Measurements from ENCODE around the gene SND1. TPM values are rescaled to one million over a fixed set of nuclear protein-coding genes. Genes with fewer than 3 reads are reported as not detected.

Gene SND1
- total and polyA plus RNA-seq, 2 of the 4 experiments (the other 2 are of a cell fraction) = 154 to 294 TPM

GRCh38 chr7:128121711-128122530, 469.9 kb downstream of the SND1 start:
- Histone ChIP-seq H3K79me1 (ENCODE audit: low read depth in 1 of 2, low read length in 2 of 2) (no peaks in the 10 kb centered on the region), H2AK9ac (replicated peaks; ENCODE audit: low read depth, low read length, poor library complexity) (no peak overlapping the region), H4K20me1 (ENCODE audit: insufficient read depth, low read length) (no peaks in the 10 kb centered on the region), H3K9me1 (ENCODE audit: insufficient read depth, low read length) (no peaks in the 10 kb centered on the region), H3K36me3 (ENCODE audit: control insufficient read depth, insufficient read depth, low read length) (no peaks in the 10 kb centered on the region), H3K4me2 (ENCODE audit: low read depth, low read length) (no peak overlapping the region), H3K18ac (ENCODE audit: low read depth, low read length) (no peak overlapping the region), H2AFZ (replicated peaks; ENCODE audit: low read length, poor library complexity) (no peak overlapping the region), H3K9me3 (ENCODE audit: control insufficient read depth, insufficient read depth, low read length) (0 out of 2 replicates have a peak, but pooled peaks cover 2% of the 10 kb centered on the region), H3K9ac (ENCODE audit: low read depth, low read length) (no peak overlapping the region), H4K8ac (ENCODE audit: low read depth in 2 of 2, low read length in 2 of 2) (no peak overlapping the region), H4K91ac (ENCODE audit: insufficient read depth, low read depth, low read length) (no peak overlapping the region), H3K56ac (ENCODE audit: extremely low read depth, insufficient read depth, low read length) (no peak overlapping the region), H2BK5ac (ENCODE audit: low read depth, low read length, poor library complexity, severe bottlenecking) (no peak overlapping the region), H2BK20ac (ENCODE audit: low read depth, low read length) (no peak overlapping the region), H3K4me1 (ENCODE audit: control insufficient read depth, insufficient read depth, low read length) (no peaks in the 10 kb centered on the region), H3K23ac (ENCODE audit: low read depth, low read length) (no peak overlapping the region), H3K4ac (ENCODE audit: low read depth, low read length) (no peak overlapping the region), H4K5ac (ENCODE audit: low read depth, low read length) (no peak overlapping the region), H3K27ac (ENCODE audit: insufficient read depth, low read length) (no peak overlapping the region), H3K27me3 (ENCODE audit: control insufficient read depth, insufficient read depth, low read length) (peaks cover 53% of the 10 kb centered on the region), H2AK5ac (ENCODE audit: low read depth, low read length) (no peak overlapping the region), H2BK120ac (ENCODE audit: low read depth, low read length) (no peak overlapping the region), H2BK15ac (ENCODE audit: low read depth, low read length) (no peak overlapping the region), H3K14ac (replicated peaks; ENCODE audit: low read depth, low read length) (no peak overlapping the region), H3K4me3 (ENCODE audit: insufficient read depth, low read depth, low read length) (no peak overlapping the region)
- ChIA-PET POLR2A (ENCODE audit: unreplicated experiment) (no interaction called here), CTCF (interaction anchor here (1.6 kb wide), 1 partner anchor 14 kb away, joined by 6 read pairs; no protein-coding TSS in a partner anchor)
- BruUV-seq (replicated peaks) = no TSS peak
- intact Hi-C loops (cut with micrococcal nuclease) (no loop called here), dilution Hi-C loops (cut with HindIII; ENCODE audit: low sequenced_read_pairs, unreplicated experiment) (no loop called here), in situ Hi-C loops (cut with MboI; ENCODE audit: low sequenced_read_pairs) (no loop called here)
- 84% methylated on average over 6 of the region's 21 CpGs; no CpG with 5 or more reads in 1 of the 2 experiments for WGBS, 2 experiments (ENCODE audit: extremely low coverage in 2 of 2, insufficient read length in 1 of 2)
- no peak for ATAC-seq (ENCODE audit: low read depth)
- DNase-seq = no peak
- no peak for TF ChIP-seq CTCF (conservative IDR thresholded peaks at IDR 0.05; ENCODE audit: low read depth, low read length)
- TF ChIP-seq CEBPB (IDR thresholded peaks at IDR 0.05; ENCODE audit: low read depth, low read length) = no peak
- no peak for TF ChIP-seq ELK1 (IDR thresholded peaks at IDR 0.05; ENCODE audit: borderline replicate concordance, low read depth, low read length)
- TF ChIP-seq CHD1 (IDR thresholded peaks at IDR 0.05; ENCODE audit: low read depth, low read length) = no peak
- TF ChIP-seq USF2 (IDR thresholded peaks at IDR 0.05; ENCODE audit: low read depth, low read length) = no peak
- TF ChIP-seq POLR2A (IDR thresholded peaks at IDR 0.05; ENCODE audit: low read depth, low read length) = no peak
- no peak for TF ChIP-seq BHLHE40 (IDR thresholded peaks at IDR 0.05; ENCODE audit: low read depth, low read length)
- TF ChIP-seq RAD21 (IDR thresholded peaks at IDR 0.05; ENCODE audit: low read length) = no peak
- TF ChIP-seq MXI1 (IDR thresholded peaks at IDR 0.05; ENCODE audit: borderline replicate concordance, low read depth, low read length) = no peak
- TF ChIP-seq NFE2L2 (IDR thresholded peaks at IDR 0.05; ENCODE audit: low read depth, low read length) = no peak
- no peak for TF ChIP-seq MAFK (IDR thresholded peaks at IDR 0.05; ENCODE audit: low read depth, low read length)
- TF ChIP-seq FOS (IDR thresholded peaks at IDR 0.05; ENCODE audit: low read depth, low read length) = no peak
- TF ChIP-seq MAZ (IDR thresholded peaks at IDR 0.05; ENCODE audit: borderline replicate concordance, low read depth, low read length) = no peak
- no peak for TF ChIP-seq RFX5 (IDR thresholded peaks at IDR 0.05; ENCODE audit: low read depth, low read length)
- TF ChIP-seq RCOR1 (IDR thresholded peaks at IDR 0.05; ENCODE audit: insufficient replicate concordance, low read length) = no peak
